Upper lobe of left lung (tissue), 4 donors: ENCODE results near the gene EYA2.

Source experiments
- CTCF ChIP-seq, 6 experiments: fragments of 450-650 bp in 4 of 6; fragments of 200-600 bp in 2 of 6; sonication (generic) in 2 of 6; IDR thresholded peaks; one replicate each; pipeline ENCODE4 v1.5.1; 2016 to 2019; ENCODE audit warnings: antibody characterized with exemption in 6 of 6
- POLR2A ChIP-seq, 4 donors: fragments of 450-650 bp; IDR thresholded peaks; one replicate each; pipeline ENCODE4 v1.5.1; 2016 to 2017; ENCODE audit warnings: antibody characterized with exemption in 4 of 4, mild to moderate bottlenecking in 2 of 4
- POLR2AphosphoS5 ChIP-seq, 2 donors: sonication (generic); formaldehyde crosslinking; IDR thresholded peaks; one replicate each; pipeline ENCODE4 v1.5.1; 2017; ENCODE audit warnings: antibody characterized with exemption in 2 of 2

GRCh38 chr20:46991168-46991567 is 96.5 kb downstream of the EYA2 start:
- no peak for TF ChIP-seq CTCF (IDR thresholded peaks at IDR 0.05)
- no peak for TF ChIP-seq POLR2A (IDR thresholded peaks at IDR 0.05)
- no peak for TF ChIP-seq POLR2AphosphoS5 (IDR thresholded peaks at IDR 0.05)
